Measurements from ENCODE around the gene RAB43. TPM values are rescaled to one million over a fixed set of nuclear protein-coding genes. Genes with fewer than 3 reads are reported as not detected.
"Not testable (repeated sequence)": the region's sequence is repeated elsewhere in the genome, so short reads cannot be mapped to it uniquely, and the experiment has no call there.

Gene RAB43
- 10 to 100 TPM; 47.5 to 48.1 TPM for total RNA-seq
- 43.2 TPM for polyA plus RNA-seq (2013, experiment 1 of 2)
- 34.5 TPM for polyA plus RNA-seq (2013, experiment 2 of 2)
- total RNA-seq = 1.2 to 13.3 (median 4.5) reads per million in 172 experiments

DNA sequence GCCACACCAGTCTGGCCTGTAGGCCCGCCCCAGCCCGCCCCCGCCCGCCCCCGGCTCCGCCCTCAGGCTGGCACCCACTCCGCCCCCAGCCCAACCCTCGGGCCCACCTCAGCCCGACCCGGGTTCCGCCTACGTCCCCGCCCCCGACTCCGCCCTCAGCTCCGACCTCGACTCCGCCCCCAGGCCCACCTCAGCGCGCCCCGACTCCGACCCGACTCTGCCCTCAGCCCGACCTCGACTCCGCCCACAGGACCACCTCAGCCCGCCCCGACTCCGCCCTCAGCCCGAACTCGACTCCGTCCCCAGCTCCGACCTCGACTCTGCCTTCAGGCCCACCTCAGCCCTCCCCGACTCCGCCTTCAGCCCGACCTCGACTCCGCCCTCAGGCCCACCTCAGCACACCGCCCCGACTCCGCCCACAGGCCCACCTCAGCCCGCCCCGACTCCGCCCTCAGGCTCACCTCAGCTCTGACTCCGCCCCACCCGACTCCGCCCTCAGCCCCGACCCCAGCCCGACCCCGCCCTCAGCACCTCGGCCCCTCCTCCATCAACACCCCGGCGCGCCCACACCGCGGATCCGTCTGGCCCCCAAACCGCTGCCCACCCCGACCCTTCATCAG lies at the start of gene RAB43:
TSS of gene RAB43 (minus strand) at position 13 of the 620 bp plus-strand sequence. CDS start 315 bp downstream, outside the sequence.
- ChIA-PET POLR2A (interaction anchor here (0.7 to 10.6 kb wide), 26 partner anchors 9 to 990 kb away, joined by 3 to 120 read pairs (median 10); partner anchors contain the start of genes ACAD9, CFAP92, CNBP and HMCES), CTCF (interaction anchor here (0.8 to 4.9 kb wide), 7 partner anchors 22 to 123 kb away, joined by 3 to 33 read pairs (median 7); no protein-coding TSS in a partner anchor)
- Mint-ChIP-seq H3K36me3 (ENCODE audit: low read depth) (peaks cover 38% of the 10 kb centered on the region), H3K4me3 (peak within 1 kb of the TSS; percentile 95), H3K9me3 (no peaks in the 10 kb centered on the region), H3K27ac (peak within 1 kb of the TSS; percentile 89), H3K27me3 (no peaks in the 10 kb centered on the region), H3K4me1 (ENCODE audit: low read depth) (peaks cover 39% of the 10 kb centered on the region)
- DNase-seq = peak; percentile 82 to 93 (median 86)
- no peaks in the 10 kb centered on the region for H3K9me3 ChIP-seq (ENCODE audit: control insufficient read depth in 1 of 2, insufficient read depth in 1 of 2, low read length in 2 of 2)
- TF ChIP-seq, protein P1, sequence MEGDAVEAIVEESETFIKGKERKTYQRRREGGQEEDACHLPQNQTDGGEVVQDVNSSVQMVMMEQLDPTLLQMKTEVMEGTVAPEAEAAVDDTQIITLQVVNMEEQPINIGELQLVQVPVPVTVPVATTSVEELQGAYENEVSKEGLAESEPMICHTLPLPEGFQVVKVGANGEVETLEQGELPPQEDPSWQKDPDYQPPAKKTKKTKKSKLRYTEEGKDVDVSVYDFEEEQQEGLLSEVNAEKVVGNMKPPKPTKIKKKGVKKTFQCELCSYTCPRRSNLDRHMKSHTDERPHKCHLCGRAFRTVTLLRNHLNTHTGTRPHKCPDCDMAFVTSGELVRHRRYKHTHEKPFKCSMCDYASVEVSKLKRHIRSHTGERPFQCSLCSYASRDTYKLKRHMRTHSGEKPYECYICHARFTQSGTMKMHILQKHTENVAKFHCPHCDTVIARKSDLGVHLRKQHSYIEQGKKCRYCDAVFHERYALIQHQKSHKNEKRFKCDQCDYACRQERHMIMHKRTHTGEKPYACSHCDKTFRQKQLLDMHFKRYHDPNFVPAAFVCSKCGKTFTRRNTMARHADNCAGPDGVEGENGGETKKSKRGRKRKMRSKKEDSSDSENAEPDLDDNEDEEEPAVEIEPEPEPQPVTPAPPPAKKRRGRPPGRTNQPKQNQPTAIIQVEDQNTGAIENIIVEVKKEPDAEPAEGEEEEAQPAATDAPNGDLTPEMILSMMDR (IDR thresholded peaks at IDR 0.05) = no peak
- H3K4me1 ChIP-seq (ENCODE audit: insufficient read depth, low read length) = peaks cover 53% of the 10 kb centered on the region
- H3K27ac ChIP-seq (ENCODE audit: low read depth in 1 of 2, low read length in 2 of 2) = peak within 1 kb of the TSS; percentile 82 to 90
- intact Hi-C loops (cut with DNase I, micrococcal nuclease) = loop anchor here (1.0 to 5.0 kb wide), 4 partner anchors 39 to 125 kb away; partner anchors contain the start of genes CNBP (in 1 of the 2), COPG1 (in 1 of the 2) and ISY1 (in 1 of the 2)
- H3K36me3 ChIP-seq (ENCODE audit: insufficient read depth, low read length) = peaks cover 19% of the 10 kb centered on the region
- no peaks in the 10 kb centered on the region for H3K27me3 ChIP-seq (ENCODE audit: control insufficient read depth in 1 of 2, insufficient read depth in 2 of 2, low read length in 2 of 2)
- peak within 1 kb of the TSS; percentile 93 for H3K4me3 ChIP-seq (ENCODE audit: low read length)
- ATAC-seq (ENCODE audit: poor library complexity) = peak; percentile 55

DNA sequence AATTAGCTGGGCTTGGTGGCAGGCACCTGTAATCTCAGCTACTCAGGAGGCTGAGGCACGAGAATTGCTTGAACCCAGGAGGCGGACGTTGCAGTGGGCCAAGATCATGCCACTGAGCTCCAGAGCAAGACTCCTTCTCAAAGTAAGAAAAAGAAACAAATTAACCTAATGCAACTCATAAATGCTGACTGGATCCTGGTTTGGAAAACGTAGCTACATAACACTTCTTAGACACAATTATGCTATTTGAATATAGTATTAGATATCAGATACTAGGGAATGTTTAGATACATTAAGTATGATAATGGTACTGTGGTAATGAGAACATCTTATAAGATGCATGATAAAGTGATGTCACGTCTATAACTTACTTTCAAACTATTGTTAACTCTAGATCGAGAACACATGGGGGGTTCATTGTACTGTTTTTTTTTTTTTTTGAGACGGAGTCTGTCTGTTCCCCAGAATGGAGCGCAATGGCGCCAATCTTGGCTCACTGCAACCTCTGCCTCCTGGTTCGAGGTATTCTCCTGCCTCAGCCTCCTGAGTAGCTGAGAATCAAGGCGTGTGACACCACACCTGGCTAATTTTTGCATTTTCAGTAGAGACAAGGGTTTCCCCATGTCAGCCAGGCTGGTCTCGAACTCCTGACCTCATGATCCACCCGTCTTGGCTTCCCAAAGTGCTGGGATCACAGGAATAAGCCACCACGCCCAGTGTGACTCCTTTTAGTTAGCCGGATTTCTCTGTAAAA lies 45.2 kb upstream of the RAB43 start:
- TF ChIP-seq, protein P1 (IDR thresholded peaks at IDR 0.05) = no peak
- ChIA-PET CTCF (no interaction called here), POLR2A (interaction anchor here (2.9 kb wide), 1 partner anchor 16 kb away, joined by 14 read pairs; no protein-coding TSS in a partner anchor)
- ATAC-seq (ENCODE audit: poor library complexity) (no peak), DNase-seq (no peak)
- intact Hi-C loops (cut with DNase I, micrococcal nuclease) = no loop called here
- peaks cover 42% of the 10 kb centered on the region for H3K4me1 Mint-ChIP-seq (ENCODE audit: low read depth)
- no peaks in the 10 kb centered on the region for H3K27me3 Mint-ChIP-seq
- no peaks in the 10 kb centered on the region for H3K9me3 Mint-ChIP-seq
- peak overlapping the region; percentile 3 for H3K27ac Mint-ChIP-seq
- Histone ChIP-seq H3K4me1 (ENCODE audit: insufficient read depth, low read length) (peaks cover 15% of the 10 kb centered on the region), H3K27me3 (ENCODE audit: control insufficient read depth in 1 of 2, insufficient read depth in 2 of 2, low read length in 2 of 2) (no peaks in the 10 kb centered on the region), H3K9me3 (ENCODE audit: control insufficient read depth in 1 of 2, insufficient read depth in 1 of 2, low read length in 2 of 2) (no peaks in the 10 kb centered on the region), H3K36me3 (ENCODE audit: insufficient read depth, low read length) (peaks cover 52% of the 10 kb centered on the region), H3K4me3 (ENCODE audit: low read length) (no peak overlapping the region), H3K27ac (ENCODE audit: low read depth in 1 of 2, low read length in 2 of 2) (no peak overlapping the region)
- no peak overlapping the region for H3K4me3 Mint-ChIP-seq
- H3K36me3 Mint-ChIP-seq (ENCODE audit: low read depth) = peaks cover 61% of the 10 kb centered on the region

DNA sequence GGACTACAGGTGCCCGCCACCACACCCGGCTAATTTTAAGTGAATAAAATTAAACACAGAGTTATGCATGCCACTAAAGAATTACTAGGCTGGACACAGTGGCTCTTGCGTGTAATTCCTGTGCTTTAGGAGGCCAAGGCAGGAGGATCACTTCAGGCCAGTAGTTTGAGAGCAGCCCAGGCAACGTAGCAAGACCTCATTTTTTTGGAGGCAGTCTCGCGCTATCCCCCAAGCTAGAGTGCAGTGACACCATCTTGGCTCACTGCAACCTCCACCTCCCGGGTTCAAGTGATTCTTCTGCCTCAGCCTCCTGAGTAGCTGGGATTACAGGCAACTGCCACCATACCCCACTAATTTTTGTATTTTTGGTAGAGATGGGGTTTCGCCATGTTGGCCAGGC lies 44.0 kb upstream of the RAB43 start:
- intact Hi-C loops (cut with DNase I, micrococcal nuclease); DNase-seq; H3K9me3 Mint-ChIP-seq; H3K4me3 ChIP-seq (ENCODE audit: low read length); H3K27me3 Mint-ChIP-seq; H3K27ac ChIP-seq (ENCODE audit: low read depth in 1 of 2, low read length in 2 of 2); CTCF ChIA-PET; H3K27ac Mint-ChIP-seq; ATAC-seq (ENCODE audit: poor library complexity); H3K27me3 ChIP-seq (ENCODE audit: control insufficient read depth in 1 of 2, insufficient read depth in 2 of 2, low read length in 2 of 2); H3K4me3 Mint-ChIP-seq; H3K9me3 ChIP-seq (ENCODE audit: control insufficient read depth in 1 of 2, insufficient read depth in 1 of 2, low read length in 2 of 2): not testable (repeated sequence)
- Histone ChIP-seq H3K36me3 (ENCODE audit: insufficient read depth, low read length) (peaks cover 41% of the 10 kb centered on the region), H3K4me1 (ENCODE audit: insufficient read depth, low read length) (peaks cover 13% of the 10 kb centered on the region)
- Mint-ChIP-seq H3K4me1 (ENCODE audit: low read depth) (peaks cover 43% of the 10 kb centered on the region), H3K36me3 (ENCODE audit: low read depth) (peaks cover 58% of the 10 kb centered on the region)
- POLR2A ChIA-PET = interaction anchor here (0.7 to 2.9 kb wide), 2 partner anchors 9 to 17 kb away, joined by 3 to 14 read pairs; no protein-coding TSS in a partner anchor

Measured in CD4-positive, alpha-beta T cell (primary cell).